OCI-LY3 (cell line): ENCODE results near the gene NRSN2.

Experiments
- CTCF ChIP-seq: fragments of 200-600, 300-600 bp; sonication (generic); IDR thresholded peaks from 2 replicates; pipeline ENCODE4 v1.5.1; 2014; ENCODE audit warnings: antibody characterized with exemption, low read length, low read depth
- EZH2phosphoT487 ChIP-seq: fragments of 200-600 bp; shearing (Covaris generic); IDR thresholded peaks from 2 replicates; pipeline ENCODE4 v1.6.1; 2018; ENCODE audit warnings: antibody characterized with exemption, mixed run types, low read depth

DNA sequence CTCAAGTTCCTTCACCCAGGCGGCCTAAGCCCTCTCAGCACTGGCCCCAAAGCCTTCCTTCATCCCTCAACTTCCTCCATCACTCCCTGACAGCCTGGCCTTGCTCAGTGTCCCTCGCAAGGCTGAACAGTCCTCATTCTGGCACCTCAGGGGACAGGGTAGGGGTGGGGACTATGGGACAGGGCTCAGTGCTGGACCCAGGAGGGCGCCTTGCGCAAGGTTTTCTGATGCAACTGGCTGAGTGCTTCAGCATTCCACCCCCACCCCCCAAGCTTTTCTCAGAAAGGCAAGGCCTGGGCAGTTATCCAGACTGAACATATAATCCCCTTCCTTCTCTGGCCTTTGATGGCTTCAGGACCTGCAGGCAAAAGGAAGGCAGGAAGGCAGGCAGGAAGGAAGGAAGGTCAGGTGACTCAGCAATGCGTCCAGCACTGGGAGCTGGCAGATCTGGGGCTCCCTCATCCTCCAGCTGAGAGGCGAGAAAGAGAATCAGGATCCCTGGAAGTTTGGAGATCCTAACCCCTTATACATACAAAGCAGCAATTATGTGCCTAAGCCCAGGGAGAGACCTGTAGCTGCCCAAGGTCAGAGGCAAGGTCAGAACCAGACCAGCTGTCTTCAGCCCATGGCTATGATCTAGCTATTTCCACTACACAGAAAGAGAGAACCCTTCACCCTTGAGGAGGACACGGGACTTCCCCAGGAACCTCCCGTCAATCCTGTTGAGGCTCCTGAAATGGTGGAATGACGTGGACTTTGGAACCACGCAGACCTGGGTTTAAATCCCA is 25.0 kb downstream of the NRSN2 start:
- TF ChIP-seq CTCF (no peak), EZH2phosphoT487 (no peak)
